Measurements from ENCODE around the gene SFMBT2. TPM values are rescaled to one million over a fixed set of nuclear protein-coding genes. Genes with fewer than 3 reads are reported as not detected.

Gene SFMBT2
- total RNA-seq, 1 experiment from 2014 or later, result 7.4 TPM

DNA sequence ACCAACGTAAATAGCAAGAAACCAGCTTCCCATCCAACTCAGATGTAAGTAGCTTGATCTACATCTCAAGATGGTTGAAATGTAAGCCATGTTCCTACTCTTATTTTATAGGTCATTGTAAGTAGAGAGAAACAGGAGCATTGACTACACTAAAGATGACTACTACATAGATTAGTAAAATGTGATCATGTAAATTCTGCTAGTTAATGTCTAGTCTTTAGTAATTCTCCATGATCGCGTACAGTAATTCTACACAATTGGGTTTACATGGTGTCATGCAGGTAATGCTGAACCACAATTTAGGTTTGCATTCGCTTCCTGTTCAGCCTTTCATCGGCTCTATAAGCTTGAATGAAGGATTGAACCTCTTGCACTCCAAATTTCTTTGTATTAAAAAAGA is 14.9 kb upstream of the SFMBT2 start:
- H3K36me3 Mint-ChIP-seq (ENCODE audit: insufficient read depth, unreplicated experiment), result no peaks in the 10 kb centered on the region
- peaks cover 7% of the 10 kb centered on the region for H3K4me1 Mint-ChIP-seq (ENCODE audit: insufficient read depth, unreplicated experiment)
- POLR2A ChIA-PET, result no interaction called here
- DNase-seq (ENCODE audit: unreplicated experiment), result no peak
- no peaks in the 10 kb centered on the region for H3K9me3 Mint-ChIP-seq (ENCODE audit: unreplicated experiment)
- TF ChIP-seq, protein P1, sequence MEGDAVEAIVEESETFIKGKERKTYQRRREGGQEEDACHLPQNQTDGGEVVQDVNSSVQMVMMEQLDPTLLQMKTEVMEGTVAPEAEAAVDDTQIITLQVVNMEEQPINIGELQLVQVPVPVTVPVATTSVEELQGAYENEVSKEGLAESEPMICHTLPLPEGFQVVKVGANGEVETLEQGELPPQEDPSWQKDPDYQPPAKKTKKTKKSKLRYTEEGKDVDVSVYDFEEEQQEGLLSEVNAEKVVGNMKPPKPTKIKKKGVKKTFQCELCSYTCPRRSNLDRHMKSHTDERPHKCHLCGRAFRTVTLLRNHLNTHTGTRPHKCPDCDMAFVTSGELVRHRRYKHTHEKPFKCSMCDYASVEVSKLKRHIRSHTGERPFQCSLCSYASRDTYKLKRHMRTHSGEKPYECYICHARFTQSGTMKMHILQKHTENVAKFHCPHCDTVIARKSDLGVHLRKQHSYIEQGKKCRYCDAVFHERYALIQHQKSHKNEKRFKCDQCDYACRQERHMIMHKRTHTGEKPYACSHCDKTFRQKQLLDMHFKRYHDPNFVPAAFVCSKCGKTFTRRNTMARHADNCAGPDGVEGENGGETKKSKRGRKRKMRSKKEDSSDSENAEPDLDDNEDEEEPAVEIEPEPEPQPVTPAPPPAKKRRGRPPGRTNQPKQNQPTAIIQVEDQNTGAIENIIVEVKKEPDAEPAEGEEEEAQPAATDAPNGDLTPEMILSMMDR (IDR thresholded peaks at IDR 0.05; ENCODE audit: unreplicated experiment), result no peak
- BruUV-seq (replicated peaks), result no TSS peak
- CTCF ChIA-PET, result interaction anchor here (1.6 kb wide), 1 partner anchor 8 kb away, joined by 4 read pairs; no protein-coding TSS in a partner anchor
- H3K27me3 Mint-ChIP-seq (ENCODE audit: insufficient read depth, unreplicated experiment), result peaks cover 11% of the 10 kb centered on the region
- no peak overlapping the region for H3K4me3 Mint-ChIP-seq (ENCODE audit: unreplicated experiment)
- H3K27ac Mint-ChIP-seq (ENCODE audit: low read depth, unreplicated experiment), result no peak overlapping the region
- intact Hi-C loops (cut with micrococcal nuclease), result no loop called here

DNA sequence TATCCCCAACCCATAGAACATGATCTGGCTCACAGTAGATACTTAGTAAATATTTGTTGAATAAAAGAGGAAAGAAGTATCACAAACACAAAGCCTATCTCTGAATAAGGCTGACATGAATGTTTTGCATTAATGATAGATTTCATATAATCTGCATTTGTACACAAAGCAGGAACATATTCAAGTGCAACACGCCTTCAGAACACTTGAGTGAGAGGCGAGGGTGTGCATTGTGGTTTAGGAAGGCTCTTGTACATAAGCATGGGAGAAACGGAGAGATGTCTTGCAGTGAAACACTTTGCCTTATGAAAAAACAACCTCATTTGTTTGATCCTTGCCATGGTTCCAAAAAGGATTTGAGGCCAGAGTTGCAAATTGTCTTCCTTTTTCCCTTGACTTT is 14.1 kb upstream of the SFMBT2 start:
- Mint-ChIP-seq H3K9me3 (ENCODE audit: unreplicated experiment) (no peaks in the 10 kb centered on the region), H3K27ac (ENCODE audit: low read depth, unreplicated experiment) (no peak overlapping the region), H3K36me3 (ENCODE audit: insufficient read depth, unreplicated experiment) (no peaks in the 10 kb centered on the region), H3K4me3 (ENCODE audit: unreplicated experiment) (no peak overlapping the region), H3K4me1 (ENCODE audit: insufficient read depth, unreplicated experiment) (peaks cover 7% of the 10 kb centered on the region), H3K27me3 (ENCODE audit: insufficient read depth, unreplicated experiment) (peaks cover 12% of the 10 kb centered on the region)
- no TSS peak for BruUV-seq (replicated peaks)
- POLR2A ChIA-PET, result interaction anchor here (0.6 kb wide), 1 partner anchor 1239 kb away, joined by 3 read pairs; no protein-coding TSS in a partner anchor
- TF ChIP-seq, protein P1 (IDR thresholded peaks at IDR 0.05; ENCODE audit: unreplicated experiment), result no peak
- no peak for DNase-seq (ENCODE audit: unreplicated experiment)
- CTCF ChIA-PET, result interaction anchor here (1.6 kb wide), 1 partner anchor 8 kb away, joined by 4 read pairs; no protein-coding TSS in a partner anchor
- intact Hi-C loops (cut with micrococcal nuclease), result no loop called here

DNA sequence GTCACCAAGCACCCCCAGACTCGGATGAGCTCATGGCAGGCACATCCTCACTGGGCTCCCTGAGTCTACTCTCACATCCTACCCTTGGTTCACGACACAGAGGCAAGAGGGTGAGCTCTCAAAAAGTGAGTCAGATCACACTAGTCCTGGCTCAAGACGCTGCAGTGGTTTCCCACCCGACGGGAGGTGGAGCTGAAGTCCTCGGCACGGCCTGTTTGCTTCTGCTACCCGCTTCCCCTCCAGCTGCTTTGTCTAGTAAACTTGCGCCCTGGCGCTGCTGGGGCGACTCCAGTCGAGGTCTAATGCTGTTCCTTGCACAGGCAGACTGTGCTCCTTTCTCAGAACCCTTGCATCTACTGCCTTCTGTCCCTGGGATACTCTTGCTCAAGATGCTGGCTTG is 13.5 kb upstream of the SFMBT2 start:
- H3K9me3 Mint-ChIP-seq (ENCODE audit: unreplicated experiment), result no peaks in the 10 kb centered on the region
- intact Hi-C loops (cut with micrococcal nuclease), result no loop called here
- POLR2A ChIA-PET, result interaction anchor here (0.6 kb wide), 1 partner anchor 1239 kb away, joined by 3 read pairs; no protein-coding TSS in a partner anchor
- CTCF ChIA-PET, result interaction anchor here (0.5 kb wide), 1 partner anchor 194 kb away, joined by 3 read pairs; no protein-coding TSS in a partner anchor
- no peak overlapping the region for H3K4me3 Mint-ChIP-seq (ENCODE audit: unreplicated experiment)
- peaks cover 18% of the 10 kb centered on the region for H3K27me3 Mint-ChIP-seq (ENCODE audit: insufficient read depth, unreplicated experiment)
- no peak for DNase-seq (ENCODE audit: unreplicated experiment)
- H3K27ac Mint-ChIP-seq (ENCODE audit: low read depth, unreplicated experiment), result no peak overlapping the region
- TF ChIP-seq, protein P1 (IDR thresholded peaks at IDR 0.05; ENCODE audit: unreplicated experiment), result no peak
- no peaks in the 10 kb centered on the region for H3K36me3 Mint-ChIP-seq (ENCODE audit: insufficient read depth, unreplicated experiment)
- peaks cover 7% of the 10 kb centered on the region for H3K4me1 Mint-ChIP-seq (ENCODE audit: insufficient read depth, unreplicated experiment)
- no TSS peak for BruUV-seq (replicated peaks)

DNA sequence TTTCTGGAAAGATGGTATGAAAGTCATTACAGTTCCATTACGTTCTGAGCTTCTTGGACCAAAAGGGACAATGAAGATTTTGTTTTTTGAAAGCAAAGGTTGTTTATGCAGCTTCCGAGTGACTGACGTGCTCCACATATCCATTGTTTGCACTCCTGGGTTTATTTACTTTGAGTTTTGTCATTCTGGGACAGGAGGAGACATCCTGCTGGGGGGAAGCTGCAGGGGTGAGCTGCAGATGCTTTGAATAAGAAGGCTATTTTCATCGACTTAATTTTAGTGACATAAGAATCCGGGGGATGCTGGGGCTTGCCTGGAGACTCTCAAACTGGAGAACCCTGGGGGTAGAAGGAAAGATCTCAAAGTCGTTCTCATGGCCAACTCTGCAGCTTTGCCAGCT is 12.7 kb upstream of the SFMBT2 start:
- POLR2A ChIA-PET, result interaction anchor here (0.9 kb wide), 1 partner anchor 12 kb away, joined by 4 read pairs; no protein-coding TSS in a partner anchor
- no TSS peak for BruUV-seq (replicated peaks)
- H3K27me3 Mint-ChIP-seq (ENCODE audit: insufficient read depth, unreplicated experiment), result peaks cover 26% of the 10 kb centered on the region
- no peak overlapping the region for H3K27ac Mint-ChIP-seq (ENCODE audit: low read depth, unreplicated experiment)
- H3K36me3 Mint-ChIP-seq (ENCODE audit: insufficient read depth, unreplicated experiment), result no peaks in the 10 kb centered on the region
- CTCF ChIA-PET, result interaction anchor here (0.5 to 1.3 kb wide), 5 partner anchors 13 to 717 kb away, joined by 3 to 5 read pairs (median 4); no protein-coding TSS in a partner anchor
- no peak for DNase-seq (ENCODE audit: unreplicated experiment)
- no peaks in the 10 kb centered on the region for H3K9me3 Mint-ChIP-seq (ENCODE audit: unreplicated experiment)
- TF ChIP-seq, protein P1 (IDR thresholded peaks at IDR 0.05; ENCODE audit: unreplicated experiment), result no peak
- intact Hi-C loops (cut with micrococcal nuclease), result no loop called here
- no peak overlapping the region for H3K4me3 Mint-ChIP-seq (ENCODE audit: unreplicated experiment)
- H3K4me1 Mint-ChIP-seq (ENCODE audit: insufficient read depth, unreplicated experiment), result peaks cover 7% of the 10 kb centered on the region
